Naive B cell (primary cell): ENCODE results near the gene FOXO3B. TPM values are rescaled to one million over a fixed set of nuclear protein-coding genes. Genes with fewer than 3 reads are reported as not detected.
"Not testable (repeated sequence)": the region's sequence is repeated elsewhere in the genome, so short reads cannot be mapped to it uniquely, and the experiment has no call there.

Experiments
- ATAC-seq, 2 donors: fragments of 150-1000 bp; cut with Tn5 transposase; 2 replicates each; pipeline ENCODE4 v1.10.0; 2021; ENCODE audit warnings: low read depth in 2 of 2, mild to moderate bottlenecking in 2 of 2, moderate library complexity in 2 of 2
- DNase-seq: peaks from one replicate; pipeline ENCODE4 v3.0.0; 2022
- H3K27ac Mint-ChIP-seq, 6 donors: one replicate each; pipeline ENCODE4 v1.8.0; 2020 to 2022; ENCODE audit warnings: mild to moderate bottlenecking in 6 of 6, mixed read lengths in 6 of 6, moderate library complexity in 5 of 6, inconsistent platforms in 2 of 6
- H3K27me3 Mint-ChIP-seq, 3 donors: one replicate each; pipeline ENCODE4 v1.8.0; 2021 to 2022; ENCODE audit warnings: mixed read lengths in 3 of 3, mild to moderate bottlenecking in 1 of 3
- H3K36me3 Mint-ChIP-seq, 2 donors: one replicate each; pipeline ENCODE4 v1.8.0; 2020 to 2022; ENCODE audit warnings: mixed read lengths in 2 of 2, inconsistent platforms in 1 of 2, mild to moderate bottlenecking in 1 of 2
- H3K4me1 Mint-ChIP-seq, 3 donors: one replicate each; pipeline ENCODE4 v1.8.0; 2020 to 2022; ENCODE audit warnings: mixed read lengths in 3 of 3, inconsistent platforms in 1 of 3, mild to moderate bottlenecking in 1 of 3, moderate library complexity in 1 of 3
- H3K4me3 Mint-ChIP-seq, 8 donors: one replicate each; pipeline ENCODE4 v1.8.0; 2020 to 2022; ENCODE audit warnings: mild to moderate bottlenecking in 8 of 8, mixed read lengths in 8 of 8, moderate library complexity in 8 of 8, inconsistent platforms in 2 of 8
- H3K9me3 Mint-ChIP-seq, 7 donors: one replicate each; pipeline ENCODE4 v1.8.0; 2020 to 2022; ENCODE audit warnings: mixed read lengths in 7 of 7, mild to moderate bottlenecking in 5 of 7, inconsistent platforms in 2 of 7, moderate library complexity in 1 of 7
- polyA plus RNA-seq, 6 donors: library from polyadenylated mRNA; unstranded; fragments of 300-500 nt; fragmentation: Illumina TruSeq; gene quantifications; one replicate each; pipeline ENCODE4 v1.2.3, GENCODE V29; 2021; ENCODE audit warnings: low read depth in 6 of 6

FOXO3B gene
- polyA plus RNA-seq, 6 donors from 2014 or later = 0.64 to 3.6 (median 2.2) TPM

DNA sequence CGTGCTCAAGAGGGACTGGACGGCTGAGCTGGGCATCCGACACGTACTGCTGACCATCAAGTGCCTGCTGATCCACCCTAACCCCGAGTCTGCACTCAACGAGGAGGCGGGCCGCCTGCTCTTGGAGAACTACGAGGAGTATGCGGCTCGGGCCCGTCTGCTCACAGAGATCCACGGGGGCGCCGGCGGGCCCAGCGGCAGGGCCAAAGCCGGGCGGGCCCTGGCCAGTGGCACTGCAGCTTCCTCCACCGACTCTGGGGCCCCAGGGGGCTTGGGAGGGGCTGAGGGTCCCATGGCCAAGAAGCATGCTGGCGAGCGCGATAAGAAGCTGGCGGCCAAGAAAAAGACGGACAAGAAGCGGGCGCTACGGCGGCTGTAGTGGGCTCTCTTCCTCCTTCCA, 4.7 kb downstream of the FOXO3B start:
- not testable (repeated sequence) for DNase-seq, H3K9me3 Mint-ChIP-seq, H3K4me3 Mint-ChIP-seq, H3K27me3 Mint-ChIP-seq, H3K27ac Mint-ChIP-seq, ATAC-seq, H3K4me1 Mint-ChIP-seq
- H3K36me3 Mint-ChIP-seq = peaks cover 8 to 16% of the 10 kb centered on the region in 2 donors

DNA sequence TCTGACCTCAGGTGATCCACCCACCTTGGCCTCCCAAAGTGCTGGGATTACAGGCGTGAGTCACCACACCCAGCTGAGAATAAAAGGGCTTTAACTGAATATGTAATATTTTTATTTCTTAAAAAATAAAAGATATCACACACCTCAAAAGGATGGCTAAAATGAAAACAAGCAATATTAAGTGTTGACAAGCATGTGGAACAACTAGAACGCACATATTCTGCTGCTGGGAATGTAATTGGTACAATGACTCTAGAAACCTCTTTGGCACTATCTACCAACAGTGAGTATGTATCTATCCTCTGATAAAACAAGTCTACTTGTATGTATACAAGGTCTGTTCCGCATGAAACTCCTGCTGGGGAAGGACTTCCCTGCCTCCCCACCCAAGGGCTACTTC, 5.2 kb downstream of the FOXO3B start:
- not testable (repeated sequence) for H3K9me3 Mint-ChIP-seq, H3K4me3 Mint-ChIP-seq, DNase-seq, H3K27ac Mint-ChIP-seq, ATAC-seq, H3K4me1 Mint-ChIP-seq, H3K27me3 Mint-ChIP-seq
- H3K36me3 Mint-ChIP-seq = peaks cover 8 to 16% of the 10 kb centered on the region in 2 donors

DNA sequence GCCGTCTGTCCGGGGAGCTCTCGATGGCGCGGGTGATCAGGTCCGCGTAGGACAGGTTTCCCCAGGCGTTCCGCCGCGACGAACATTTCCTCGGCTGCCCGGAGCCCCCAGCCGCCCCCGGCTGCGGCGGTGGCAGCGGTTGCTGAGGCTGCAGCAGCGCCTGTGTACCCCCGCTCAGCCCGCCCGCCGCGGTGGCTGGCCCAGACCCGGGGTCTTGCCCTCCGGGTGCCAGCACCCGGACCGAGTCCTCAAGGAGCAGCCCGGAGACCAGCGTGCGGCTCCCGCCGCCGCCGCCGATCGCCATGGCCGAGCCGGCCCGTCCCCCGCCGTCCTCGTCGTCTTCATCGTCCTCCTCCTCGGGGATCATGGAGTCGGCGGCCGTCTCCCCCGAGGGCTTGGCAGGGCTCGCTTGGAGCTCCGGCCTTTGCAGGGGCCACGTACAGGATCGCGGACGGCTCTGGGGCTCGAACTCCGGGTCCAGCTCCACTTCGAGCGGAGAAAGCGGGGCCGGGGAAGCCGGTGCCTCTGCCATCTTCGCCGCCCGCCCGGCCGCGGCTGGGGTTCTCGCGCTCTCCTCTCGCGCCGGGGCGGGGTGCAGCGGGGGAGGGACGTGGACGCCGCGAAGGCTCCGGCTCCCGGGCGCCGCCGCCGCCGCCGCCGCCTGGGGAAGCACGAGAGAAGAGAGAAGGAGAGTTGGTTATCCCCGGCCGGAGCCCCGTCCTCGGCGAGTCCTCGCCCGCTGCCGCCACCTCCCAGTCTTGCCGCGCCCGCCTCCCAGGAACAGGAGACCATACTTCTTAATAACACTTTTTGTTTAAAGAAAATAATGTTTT, 9.5 kb downstream of the FOXO3B start:
- H3K4me3 Mint-ChIP-seq, H3K4me1 Mint-ChIP-seq, H3K27me3 Mint-ChIP-seq, H3K27ac Mint-ChIP-seq, DNase-seq: not testable (repeated sequence)
- H3K36me3 Mint-ChIP-seq = peaks cover 8 to 31% of the 10 kb centered on the region in 2 donors
- H3K9me3 Mint-ChIP-seq = peaks cover 0 to 26% (median 7%) of the 10 kb centered on the region in 7 donors
- ATAC-seq = peak in 1 of 2 donors; percentile 28

DNA sequence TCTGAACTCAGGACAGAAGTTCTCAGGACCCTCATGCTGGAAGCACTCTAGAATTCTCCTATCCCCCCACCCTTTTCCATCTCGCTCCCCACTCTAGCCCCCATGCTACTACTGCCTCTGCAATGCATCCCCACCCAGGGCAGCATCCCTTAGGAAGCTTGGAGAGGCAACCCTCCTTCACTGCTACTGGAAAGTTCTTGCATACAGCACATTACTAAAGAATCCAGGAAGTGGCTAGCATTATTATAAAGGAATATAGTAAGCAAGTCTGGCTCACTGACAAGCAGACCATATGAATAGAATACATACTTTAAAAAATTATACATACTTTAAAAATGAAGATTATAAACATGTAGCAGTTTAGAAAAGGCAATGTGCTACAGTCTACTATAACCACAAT, 13.5 kb downstream of the FOXO3B start:
- Mint-ChIP-seq H3K9me3 (peaks cover under 1 to 45% (median 8%) of the 10 kb centered on the region in 7 donors), H3K4me3 (peak overlapping the region in 1 of 8 donors; percentile 61), H3K36me3 (peaks cover 4 to 24% of the 10 kb centered on the region in 2 donors)
- not testable (repeated sequence) for ATAC-seq, H3K27ac Mint-ChIP-seq, DNase-seq, H3K4me1 Mint-ChIP-seq, H3K27me3 Mint-ChIP-seq

DNA sequence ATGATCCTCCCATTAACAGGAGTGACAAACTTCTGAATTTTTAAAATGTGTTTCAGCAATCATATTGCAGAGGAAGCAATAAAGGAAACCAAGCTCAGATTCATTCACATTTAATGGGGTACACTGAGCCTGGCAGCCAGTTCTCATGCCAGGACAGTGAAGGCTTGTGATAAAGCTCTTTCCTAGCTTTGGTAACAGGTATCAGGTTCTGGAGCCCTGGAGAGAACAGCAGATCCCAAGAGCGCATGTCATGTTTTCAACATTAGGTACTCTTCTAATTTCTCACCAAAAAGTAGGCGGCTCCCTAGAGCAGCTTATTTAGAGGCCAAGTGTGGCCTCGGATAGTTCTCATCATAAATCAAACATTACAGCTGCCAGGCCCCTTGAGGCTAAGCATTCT, 14.6 kb downstream of the FOXO3B start:
- peaks cover 10 to 30% of the 10 kb centered on the region in 2 donors for H3K36me3 Mint-ChIP-seq
- not testable (repeated sequence) for H3K27me3 Mint-ChIP-seq, ATAC-seq, H3K4me1 Mint-ChIP-seq, H3K27ac Mint-ChIP-seq, DNase-seq, H3K4me3 Mint-ChIP-seq
- peaks cover 8 to 55% (median 18%) of the 10 kb centered on the region in 7 donors for H3K9me3 Mint-ChIP-seq

DNA sequence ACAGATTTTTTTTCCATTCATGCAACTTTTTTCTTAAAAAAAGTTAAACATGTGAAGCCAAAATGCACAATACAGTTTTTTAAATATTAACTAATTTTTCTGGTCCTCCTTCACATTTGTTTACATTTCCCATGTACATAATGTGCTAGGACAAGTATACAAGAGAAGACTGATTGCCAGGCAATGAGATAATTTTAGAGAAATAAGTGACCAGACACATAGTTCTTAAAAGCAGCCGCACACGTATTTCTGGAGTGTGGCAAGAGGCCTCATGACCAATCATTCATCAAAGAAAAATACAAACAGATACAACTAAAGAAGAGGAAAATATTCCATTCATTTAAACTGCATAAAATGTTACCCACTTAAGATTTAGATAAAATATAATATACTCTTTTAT, 15.8 kb downstream of the FOXO3B start:
- peaks cover 8 to 66% (median 28%) of the 10 kb centered on the region in 7 donors for H3K9me3 Mint-ChIP-seq
- ATAC-seq, H3K27me3 Mint-ChIP-seq: not testable (repeated sequence)

DNA sequence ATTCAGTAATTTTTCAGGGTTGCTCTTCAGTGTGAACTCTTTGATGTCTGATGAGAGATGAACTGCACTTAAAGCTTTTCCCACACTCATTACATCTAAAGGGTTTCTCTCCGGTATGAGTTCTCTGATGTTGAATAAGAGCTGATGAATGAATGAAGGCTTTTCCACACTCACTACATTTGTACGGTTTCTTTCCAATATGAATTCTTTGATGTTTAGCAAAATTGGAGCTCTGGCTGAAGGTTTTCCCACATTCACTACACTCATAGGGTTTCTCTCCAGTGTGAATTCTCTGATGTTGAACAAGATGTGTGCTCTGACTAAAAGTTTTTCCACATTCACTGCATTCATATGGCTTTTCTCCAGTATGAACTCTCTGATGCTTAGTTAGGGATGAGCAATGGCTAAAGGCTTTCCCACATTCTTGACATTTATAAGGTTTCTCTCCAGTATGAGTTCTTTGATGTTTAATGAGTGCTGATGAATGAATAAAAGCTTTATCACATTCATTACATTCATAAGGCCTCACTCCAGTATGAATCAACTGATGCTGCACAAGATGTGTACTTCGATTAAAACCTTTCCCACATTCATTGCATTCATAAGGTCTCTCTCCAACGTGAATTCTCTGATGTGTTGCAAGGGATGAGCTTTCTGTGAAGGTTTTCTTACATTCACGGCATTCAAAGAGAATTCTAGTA, 20.0 kb downstream of the FOXO3B start:
- H3K9me3 Mint-ChIP-seq = peaks cover 8 to 53% (median 37%) of the 10 kb centered on the region in 7 donors
- H3K36me3 Mint-ChIP-seq = peaks cover 10 to 11% of the 10 kb centered on the region in 2 donors
- H3K4me3 Mint-ChIP-seq, ATAC-seq, H3K27ac Mint-ChIP-seq, H3K27me3 Mint-ChIP-seq, DNase-seq, H3K4me1 Mint-ChIP-seq: not testable (repeated sequence)

More for the DNA sequence above, 15.8 kb downstream of the FOXO3B start:
- DNase-seq, H3K4me1 Mint-ChIP-seq, H3K4me3 Mint-ChIP-seq, H3K27ac Mint-ChIP-seq: not testable (repeated sequence)
- H3K36me3 Mint-ChIP-seq = peaks cover 10 to 30% of the 10 kb centered on the region in 2 donors

DNA sequence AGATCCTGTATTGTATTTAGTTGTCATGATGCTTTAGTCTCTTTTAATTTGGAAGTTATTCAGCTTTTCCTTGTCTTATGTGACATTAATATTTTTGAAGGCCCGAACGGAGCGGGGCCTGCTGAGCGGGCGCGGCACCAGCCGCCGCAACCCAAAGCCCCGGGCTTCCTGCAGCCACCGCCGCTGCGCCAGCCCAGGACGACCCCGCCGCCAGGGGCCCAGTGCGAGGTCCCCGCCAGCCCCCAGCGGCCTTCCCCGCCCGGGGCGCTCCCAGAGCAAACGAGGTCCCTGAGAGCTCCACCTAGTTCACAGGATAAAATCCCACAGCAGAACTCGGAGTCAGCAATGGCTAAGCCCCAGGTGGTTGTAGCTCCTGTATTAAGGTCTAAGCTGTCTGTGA, 32.0 kb downstream of the FOXO3B start:
- H3K4me3 Mint-ChIP-seq, H3K36me3 Mint-ChIP-seq, H3K9me3 Mint-ChIP-seq, H3K27ac Mint-ChIP-seq, DNase-seq, H3K4me1 Mint-ChIP-seq: not testable (repeated sequence)
- H3K27me3 Mint-ChIP-seq = peaks cover 0 to 14% (median 10%) of the 10 kb centered on the region in 3 donors
- peak; percentile 47 for ATAC-seq

DNA sequence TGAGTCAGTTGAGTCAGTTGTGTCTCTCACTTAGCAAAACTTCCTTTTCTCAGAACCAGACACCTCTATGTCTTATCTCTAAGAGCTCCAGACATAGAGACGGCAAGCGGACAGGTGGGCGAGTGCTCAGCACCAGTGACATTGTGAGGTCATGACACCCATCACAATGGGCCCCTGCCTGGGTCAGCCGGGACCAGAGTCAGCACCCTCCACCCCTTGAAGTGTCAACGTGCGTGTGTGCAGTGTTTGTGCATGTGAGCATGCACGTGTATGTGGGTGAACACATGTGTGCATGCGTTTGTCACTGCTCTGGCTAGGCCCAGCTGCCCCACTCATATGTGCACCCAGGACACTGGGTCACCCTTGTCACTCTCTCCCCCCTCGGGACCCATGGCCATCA, 37.8 kb downstream of the FOXO3B start, which contains the start of gene TBC1D28:
Gene TBC1D28 (minus strand): TSS at position 101 of the 400 bp plus-strand sequence. CDS start 3,039 bp downstream, outside the sequence.
- not testable (repeated sequence) for H3K36me3 Mint-ChIP-seq, H3K27me3 Mint-ChIP-seq, H3K9me3 Mint-ChIP-seq, DNase-seq, ATAC-seq, H3K4me3 Mint-ChIP-seq, H3K27ac Mint-ChIP-seq, H3K4me1 Mint-ChIP-seq

DNA sequence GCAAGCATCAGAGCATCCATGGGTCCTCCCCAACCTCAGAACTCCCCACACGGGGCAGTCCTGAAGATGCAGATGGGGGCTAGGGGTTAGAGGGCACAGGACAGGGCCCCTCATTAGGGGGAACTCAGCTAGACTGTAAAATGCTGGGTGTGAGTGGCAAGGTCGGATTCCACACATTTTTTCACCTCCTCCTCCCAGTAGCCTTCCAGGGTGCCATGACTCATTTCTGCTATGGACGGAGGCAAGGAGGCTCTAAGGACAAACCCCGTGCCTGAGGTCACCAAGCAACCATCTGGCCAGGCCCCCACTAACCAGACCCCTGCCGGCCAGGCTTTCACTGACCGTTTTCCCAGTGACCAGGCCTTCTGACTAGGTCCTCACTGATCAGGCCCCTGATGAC, 39.0 kb downstream of the FOXO3B start:
- H3K36me3 Mint-ChIP-seq, H3K4me1 Mint-ChIP-seq, ATAC-seq, H3K9me3 Mint-ChIP-seq, DNase-seq, H3K4me3 Mint-ChIP-seq, H3K27ac Mint-ChIP-seq, H3K27me3 Mint-ChIP-seq: not testable (repeated sequence)

DNA sequence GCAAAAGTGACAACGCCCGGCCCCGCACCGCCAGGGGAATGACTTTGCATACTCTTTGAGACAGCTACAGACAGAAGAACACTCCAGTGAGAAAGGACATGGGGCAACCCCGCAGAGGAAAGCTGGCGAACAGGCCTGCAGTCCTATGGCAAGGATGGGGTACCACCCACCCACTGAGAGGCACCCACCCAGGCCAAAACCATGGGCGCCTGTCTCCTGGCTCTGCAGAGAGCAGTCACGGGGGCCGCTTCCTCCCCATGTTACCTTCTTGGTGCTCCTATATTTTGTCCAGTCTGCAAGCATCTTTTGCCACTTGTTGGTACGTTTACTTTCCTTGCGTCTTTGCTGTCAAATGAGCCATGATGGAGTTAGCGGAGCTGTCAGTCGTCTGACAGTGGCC, 43.8 kb downstream of the FOXO3B start:
- not testable (repeated sequence) for H3K36me3 Mint-ChIP-seq

DNA sequence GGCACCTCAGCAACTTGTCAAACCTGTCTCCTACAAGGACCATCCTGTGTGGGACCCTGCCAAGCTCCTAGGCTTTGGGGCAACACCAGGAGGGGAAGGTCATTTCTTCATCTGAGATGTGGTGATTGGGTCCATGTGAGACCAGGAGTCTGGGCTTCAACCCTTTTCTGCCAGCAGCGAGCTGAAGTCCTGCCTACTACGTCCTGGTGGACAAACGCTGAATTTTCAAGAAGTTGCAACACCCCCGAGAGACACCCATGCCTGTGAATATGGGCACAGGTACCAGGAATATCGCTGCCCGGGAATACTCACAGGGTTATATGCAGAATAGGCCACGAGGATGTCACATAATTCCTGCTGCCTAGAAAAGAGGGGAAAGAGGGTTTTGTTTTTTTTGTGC, 45.9 kb downstream of the FOXO3B start:
- not testable (repeated sequence) for ATAC-seq, H3K36me3 Mint-ChIP-seq, H3K4me1 Mint-ChIP-seq, H3K4me3 Mint-ChIP-seq, H3K9me3 Mint-ChIP-seq, H3K27ac Mint-ChIP-seq, DNase-seq
- H3K27me3 Mint-ChIP-seq = peaks cover 15 to 26% (median 17%) of the 10 kb centered on the region in 3 donors

More for the DNA sequence above, 43.8 kb downstream of the FOXO3B start:
- not testable (repeated sequence) for H3K4me1 Mint-ChIP-seq, H3K4me3 Mint-ChIP-seq, H3K27ac Mint-ChIP-seq, ATAC-seq, DNase-seq, H3K9me3 Mint-ChIP-seq
- H3K27me3 Mint-ChIP-seq = peaks cover 15 to 26% (median 17%) of the 10 kb centered on the region in 3 donors

DNA sequence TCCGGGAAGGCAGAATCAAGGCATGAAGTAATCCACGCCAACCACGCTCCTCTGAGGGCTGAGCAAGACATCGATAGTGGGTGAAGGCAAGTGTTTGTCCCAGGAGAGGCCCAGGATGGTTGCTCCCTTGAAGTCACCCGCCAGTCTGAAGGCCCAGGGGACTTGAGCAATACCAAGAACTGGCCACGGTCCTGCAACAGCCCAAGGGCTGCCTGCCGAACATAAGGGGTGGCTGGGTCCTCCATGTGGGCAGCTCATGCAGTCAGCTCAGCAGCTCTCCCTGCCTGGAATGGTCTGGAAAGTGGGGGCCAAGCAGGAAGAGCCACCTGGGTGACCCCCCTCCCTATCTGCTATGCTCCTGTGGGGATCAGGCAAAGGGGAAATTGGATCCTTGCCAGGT, 46.3 kb downstream of the FOXO3B start:
- DNase-seq, H3K36me3 Mint-ChIP-seq, H3K9me3 Mint-ChIP-seq, H3K4me3 Mint-ChIP-seq, ATAC-seq, H3K4me1 Mint-ChIP-seq: not testable (repeated sequence)
- H3K27me3 Mint-ChIP-seq = peaks cover 15 to 26% (median 17%) of the 10 kb centered on the region in 3 donors
- H3K27ac Mint-ChIP-seq = peak overlapping the region in 1 of 6 donors; percentile 43
